GM19099 (cell line): ENCODE data around the gene PRPH.

Source experiments
- POLR2A ChIP-seq: IDR thresholded peaks from 3 replicates; pipeline ENCODE4 v1.6.1; 2011; ENCODE audit warnings: low read depth; ENCODE audit not compliant: insufficient read length; ENCODE audit errors: extremely low read depth

PRPH gene

GRCh38 chr12:49274396-49275069 lies 20.4 kb upstream of the PRPH start:
- no peak for TF ChIP-seq POLR2A

GRCh38 chr12:49276304-49277290 lies 18.4 kb upstream of the PRPH start:
- no peak for TF ChIP-seq POLR2A

GRCh38 chr12:49277466-49277865 lies 17.5 kb upstream of the PRPH start:
- no peak for TF ChIP-seq POLR2A

GRCh38 chr12:49279706-49280159 lies 15.2 kb upstream of the PRPH start:
- TF ChIP-seq POLR2A = no peak

GRCh38 chr12:49282302-49282701 lies 12.6 kb upstream of the PRPH start:
- TF ChIP-seq POLR2A = no peak

- TF ChIP-seq POLR2A = no peak
These were observed 11.2 kb upstream of the PRPH start for GRCh38 chr12:49283541-49284429.

GRCh38 chr12:49284672-49285071 lies 10.3 kb upstream of the PRPH start:
- no peak for TF ChIP-seq POLR2A

- TF ChIP-seq POLR2A = no peak
These were observed 7.1 kb upstream of the PRPH start for GRCh38 chr12:49287876-49288275.

GRCh38 chr12:49288412-49288853 lies 6.5 kb upstream of the PRPH start:
- TF ChIP-seq POLR2A = no peak

GRCh38 chr12:49288922-49289555 lies 5.9 kb upstream of the PRPH start:
- TF ChIP-seq POLR2A = no peak

- no peak for TF ChIP-seq POLR2A
These were observed 2.3 kb upstream of the PRPH start for GRCh38 chr12:49292729-49293055.

GRCh38 chr12:49293056-49293956 lies 1.6 kb upstream of the PRPH start:
- no peak for TF ChIP-seq POLR2A

- no peak for TF ChIP-seq POLR2A
These were observed 702 bp upstream of the PRPH start for GRCh38 chr12:49294086-49294803.

- TF ChIP-seq POLR2A = no peak
These were observed 204 bp upstream of the PRPH start for GRCh38 chr12:49294804-49295081.
